Measurements from ENCODE around the gene OR2T27. TPM values are rescaled to one million over a fixed set of nuclear protein-coding genes. Genes with fewer than 3 reads are reported as not detected.

OR2T27 gene
- total and polyA plus RNA-seq, 2 of the 4 experiments (the other 2 are of a cell fraction), result not detected

DNA sequence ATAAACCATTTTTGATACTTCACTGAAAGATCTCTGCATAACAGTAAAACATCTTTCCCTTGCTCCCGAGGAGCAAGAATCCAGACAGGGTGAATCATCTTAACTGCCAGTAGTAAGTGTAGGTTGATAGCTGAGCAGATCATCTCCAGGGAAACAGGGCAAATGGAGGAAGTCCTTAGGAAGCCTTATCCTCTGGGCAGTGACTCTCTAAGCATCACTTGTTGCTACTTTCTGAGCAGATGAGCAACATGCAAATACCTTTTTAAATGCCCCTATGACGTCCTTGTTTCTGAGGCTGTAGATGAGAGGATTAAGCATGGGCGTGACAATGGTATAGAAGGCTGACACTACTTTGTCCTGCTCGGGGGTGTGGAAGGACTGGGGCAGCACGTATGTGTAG, 29.4 kb downstream of the OR2T27 start:
- BruUV-seq (replicated peaks), result no TSS peak

More for the DNA sequence above, 29.4 kb downstream of the OR2T27 start:
- Histone ChIP-seq H3K36me3 (ENCODE audit: control insufficient read depth, insufficient read depth, low read length) (no peaks in the 10 kb centered on the region), H3K9ac (ENCODE audit: low read depth, low read length) (no peak overlapping the region), H4K20me1 (ENCODE audit: insufficient read depth, low read length) (no peaks in the 10 kb centered on the region), H3K4me3 (ENCODE audit: insufficient read depth, low read depth, low read length) (no peak overlapping the region), H3K27me3 (ENCODE audit: control insufficient read depth, insufficient read depth, low read length) (no peaks in the 10 kb centered on the region), H2AFZ (replicated peaks; ENCODE audit: low read length, poor library complexity) (no peak overlapping the region), H3K56ac (ENCODE audit: extremely low read depth, insufficient read depth, low read length) (no peak overlapping the region), H2BK20ac (ENCODE audit: low read depth, low read length) (no peak overlapping the region), H3K23ac (ENCODE audit: low read depth, low read length) (no peak overlapping the region), H4K5ac (ENCODE audit: low read depth, low read length) (no peak overlapping the region), H3K9me1 (ENCODE audit: insufficient read depth, low read length) (no peaks in the 10 kb centered on the region), H2AK9ac (replicated peaks; ENCODE audit: low read depth, low read length, poor library complexity) (no peak overlapping the region), H3K27ac (ENCODE audit: insufficient read depth, low read length) (no peak overlapping the region), H3K9me3 (ENCODE audit: control insufficient read depth, insufficient read depth, low read length) (no peaks in the 10 kb centered on the region), H4K8ac (ENCODE audit: low read depth in 2 of 2, low read length in 2 of 2) (no peak overlapping the region), H2BK15ac (ENCODE audit: low read depth, low read length) (no peak overlapping the region), H3K4me2 (ENCODE audit: low read depth, low read length) (no peak overlapping the region), H2BK120ac (ENCODE audit: low read depth, low read length) (no peak overlapping the region), H3K79me1 (ENCODE audit: low read depth in 1 of 2, low read length in 2 of 2) (no peaks in the 10 kb centered on the region), H2AK5ac (ENCODE audit: low read depth, low read length) (no peak overlapping the region), H3K4ac (ENCODE audit: low read depth, low read length) (no peak overlapping the region), H4K91ac (ENCODE audit: insufficient read depth, low read depth, low read length) (no peak overlapping the region), H3K18ac (ENCODE audit: low read depth, low read length) (no peak overlapping the region), H3K14ac (replicated peaks; ENCODE audit: low read depth, low read length) (no peak overlapping the region), H3K4me1 (ENCODE audit: control insufficient read depth, insufficient read depth, low read length) (no peaks in the 10 kb centered on the region), H2BK5ac (ENCODE audit: low read depth, low read length, poor library complexity, severe bottlenecking) (no peak overlapping the region)
- ChIA-PET CTCF (no interaction called here), POLR2A (ENCODE audit: unreplicated experiment) (no interaction called here)
- dilution Hi-C loops (cut with HindIII; ENCODE audit: low sequenced_read_pairs, unreplicated experiment) (no loop called here), in situ Hi-C loops (cut with MboI; ENCODE audit: low sequenced_read_pairs) (no loop called here), intact Hi-C loops (cut with micrococcal nuclease) (no loop called here)
- no CpG with 5 or more reads among the region's 5 CpGs for WGBS, 2 experiments (ENCODE audit: extremely low coverage in 2 of 2, insufficient read length in 1 of 2)
- TF ChIP-seq FOS (IDR thresholded peaks at IDR 0.05; ENCODE audit: low read depth, low read length) (no peak), RFX5 (IDR thresholded peaks at IDR 0.05; ENCODE audit: low read depth, low read length) (no peak), CHD1 (IDR thresholded peaks at IDR 0.05; ENCODE audit: low read depth, low read length) (no peak), MAFK (IDR thresholded peaks at IDR 0.05; ENCODE audit: low read depth, low read length) (no peak), RCOR1 (IDR thresholded peaks at IDR 0.05; ENCODE audit: insufficient replicate concordance, low read length) (no peak), SMC3 (IDR thresholded peaks at IDR 0.05; ENCODE audit: low read depth, low read length) (no peak), CEBPB (IDR thresholded peaks at IDR 0.05; ENCODE audit: low read depth, low read length) (no peak)
- TF ChIP-seq, protein P1, sequence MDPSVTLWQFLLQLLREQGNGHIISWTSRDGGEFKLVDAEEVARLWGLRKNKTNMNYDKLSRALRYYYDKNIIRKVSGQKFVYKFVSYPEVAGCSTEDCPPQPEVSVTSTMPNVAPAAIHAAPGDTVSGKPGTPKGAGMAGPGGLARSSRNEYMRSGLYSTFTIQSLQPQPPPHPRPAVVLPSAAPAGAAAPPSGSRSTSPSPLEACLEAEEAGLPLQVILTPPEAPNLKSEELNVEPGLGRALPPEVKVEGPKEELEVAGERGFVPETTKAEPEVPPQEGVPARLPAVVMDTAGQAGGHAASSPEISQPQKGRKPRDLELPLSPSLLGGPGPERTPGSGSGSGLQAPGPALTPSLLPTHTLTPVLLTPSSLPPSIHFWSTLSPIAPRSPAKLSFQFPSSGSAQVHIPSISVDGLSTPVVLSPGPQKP (IDR thresholded peaks at IDR 0.05; ENCODE audit: borderline replicate concordance, low read depth, low read length), result no peak
- no peak for DNase-seq
- no peak for ATAC-seq (ENCODE audit: low read depth)

Measured in IMR-90 (cell line).